ENCODE results near the gene PDE4D.

PDE4D gene

GRCh38 chr5:59164041-59164830 lies 729.3 kb downstream of the PDE4D start:
- DNase-seq: peak; percentile 77

GRCh38 chr5:59161221-59162105 lies 732.1 kb downstream of the PDE4D start:
- DNase-seq: no peak

GRCh38 chr5:59158637-59159391 lies 734.7 kb downstream of the PDE4D start:
- DNase-seq: no peak

GRCh38 chr5:59158165-59158564 lies 735.4 kb downstream of the PDE4D start:
- DNase-seq: peak; percentile 64

DNA sequence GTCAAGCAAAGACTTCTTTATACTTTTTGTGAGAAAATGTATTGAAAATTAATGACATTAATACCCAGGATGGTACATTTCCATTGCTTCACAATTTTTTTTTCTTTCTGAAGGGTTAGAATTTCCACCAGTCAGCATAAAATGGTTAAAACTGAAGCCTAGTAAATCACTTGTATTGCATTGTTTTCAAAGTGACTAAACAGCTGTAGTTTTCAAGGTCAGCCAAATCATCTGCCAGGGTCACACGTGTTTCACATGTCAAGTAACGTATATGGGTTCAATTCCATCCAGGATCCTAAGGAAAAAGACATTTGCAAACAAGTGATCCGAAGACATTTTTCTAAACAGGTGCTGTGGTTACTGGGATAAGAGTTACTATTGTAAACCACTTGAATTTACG lies 736.5 kb downstream of the PDE4D start:
- DNase-seq: no peak

GRCh38 chr5:59152701-59153245 lies 740.8 kb downstream of the PDE4D start:
- DNase-seq: no peak

GRCh38 chr5:59151162-59151889 lies 742.2 kb downstream of the PDE4D start:
- no peak for DNase-seq

- DNase-seq: no peak
These were observed 743.7 kb downstream of the PDE4D start for GRCh38 chr5:59149827-59150226.

DNA sequence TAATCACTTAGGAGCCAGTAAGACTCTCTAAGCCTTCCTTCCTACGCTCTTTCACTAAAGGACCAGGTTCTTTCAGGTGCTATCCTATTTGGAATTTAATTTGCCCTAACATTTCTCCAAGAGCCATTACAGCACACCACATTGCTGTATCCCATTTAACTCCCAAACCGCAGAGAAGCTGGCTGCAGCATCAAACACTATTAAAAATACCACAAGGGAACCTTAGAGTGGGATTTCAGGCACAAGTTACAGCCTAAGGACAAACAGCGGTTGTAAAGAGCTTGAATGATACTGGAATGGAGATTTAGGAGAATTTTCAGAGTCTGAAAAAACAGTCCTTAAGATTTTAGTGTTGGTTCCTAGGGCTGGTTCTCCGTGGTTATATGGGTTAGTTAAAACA lies 744.3 kb downstream of the PDE4D start:
- no peak for DNase-seq

GRCh38 chr5:59146729-59147128 lies 746.8 kb downstream of the PDE4D start:
- no peak for DNase-seq

DNA sequence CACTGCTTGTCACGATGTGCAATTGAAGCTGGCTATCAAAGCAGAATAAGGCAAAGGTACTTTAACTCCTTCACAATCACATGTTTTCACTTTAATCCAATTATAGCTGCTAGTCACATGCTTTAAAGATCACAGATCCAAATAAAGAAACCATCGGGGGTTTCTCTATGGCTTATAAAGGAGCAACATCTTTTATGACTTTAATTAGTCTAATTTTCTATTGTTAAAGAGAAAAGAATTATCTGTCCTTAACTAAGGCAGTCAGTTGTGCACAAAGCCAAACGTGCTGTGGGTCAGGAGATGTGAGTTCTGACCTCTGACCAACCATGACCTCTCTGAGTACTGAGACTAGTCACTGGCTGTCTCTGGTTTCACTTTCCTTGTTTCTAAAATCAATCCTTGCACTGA lies 749.6 kb downstream of the PDE4D start:
- DNase-seq: no peak

DNA sequence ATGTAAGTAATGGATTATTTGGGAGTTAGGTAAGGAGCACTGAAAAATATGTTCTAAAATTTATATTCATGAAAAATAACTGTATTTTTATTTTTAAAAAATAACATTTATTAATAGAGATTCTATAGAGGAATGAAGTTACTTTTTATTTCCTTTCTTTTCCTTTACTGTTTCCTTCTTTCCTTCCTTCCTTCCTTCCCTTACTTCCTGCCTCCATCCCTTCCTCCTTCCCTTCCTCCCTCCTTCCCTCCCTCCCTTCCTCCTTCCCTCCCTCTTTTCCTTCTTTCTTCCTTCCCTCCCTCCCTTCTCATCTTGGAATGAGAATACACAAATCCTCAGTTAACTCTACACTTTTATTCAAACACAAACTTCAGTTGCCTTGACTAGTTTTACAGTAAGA lies 750.6 kb downstream of the PDE4D start:
- DNase-seq: no peak

- DNase-seq: no peak
These were observed 751.4 kb downstream of the PDE4D start for GRCh38 chr5:59142138-59142537.

GRCh38 chr5:59140133-59140532 lies 753.4 kb downstream of the PDE4D start:
- no peak for DNase-seq

- DNase-seq: no peak
These were observed 753.8 kb downstream of the PDE4D start for GRCh38 chr5:59139695-59140094.

- DNase-seq: no peak
These were observed 755.0 kb downstream of the PDE4D start for GRCh38 chr5:59138509-59138908.

GRCh38 chr5:59137846-59138245 lies 755.7 kb downstream of the PDE4D start:
- DNase-seq: no peak

- no peak for DNase-seq
These were observed 757.0 kb downstream of the PDE4D start for GRCh38 chr5:59136549-59136948.

GRCh38 chr5:59134471-59135163 lies 758.9 kb downstream of the PDE4D start:
- no peak for DNase-seq

- peak; percentile 93 for DNase-seq
These were observed 759.7 kb downstream of the PDE4D start for GRCh38 chr5:59133764-59134261.

- DNase-seq: no peak
These were observed 761.4 kb downstream of the PDE4D start for GRCh38 chr5:59132131-59132530.
